Mesenteric fat pad (tissue), 1 donor: ENCODE data around the gene JPH2. TPM values are rescaled to one million over a fixed set of nuclear protein-coding genes. Genes with fewer than 3 reads are reported as not detected.

ENCODE experiments used
- DNase-seq: peaks from one replicate; pipeline ENCODE4 v3.0.0-alpha.2; 2020; ENCODE audit warnings: low spot score
- total RNA-seq: library from RNA; stranded (reverse); fragmentation: NEBNext Ultra II Directional; extraction: Animal tissue kit (Norgen Biotek cat#: 25700); gene quantifications from one replicate; pipeline ENCODE4 v1.2.1, GENCODE V29; 2021
- donor health status: DM: yes; HTN: yes; CAD: no.

JPH2 gene
- total RNA-seq, 1 donor from 2014 or later = 5.6 TPM

- DNase-seq = peak; percentile 81
These were observed 121.3 kb downstream of the JPH2 start for GRCh38 chr20:44065401-44066340.

GRCh38 chr20:44064501-44065400, 122.2 kb downstream of the JPH2 start:
- peak; percentile 76 for DNase-seq

Other genes with a start within 250 kb of the JPH2 start
- gene OSER1, start 23.6 kb upstream of the JPH2 start, total RNA-seq = 29.9 TPM
- gene GDAP1L1, start 60.1 kb upstream of the JPH2 start, total RNA-seq = not detected
- gene FITM2, start 124.0 kb upstream of the JPH2 start, total RNA-seq = 28.5 TPM
- gene R3HDML, start 149.9 kb upstream of the JPH2 start, total RNA-seq = not detected
- gene HNF4A, start 168.5 kb upstream of the JPH2 start, total RNA-seq = 0.51 TPM